ENCODE results near the gene SAFB.

DNA sequence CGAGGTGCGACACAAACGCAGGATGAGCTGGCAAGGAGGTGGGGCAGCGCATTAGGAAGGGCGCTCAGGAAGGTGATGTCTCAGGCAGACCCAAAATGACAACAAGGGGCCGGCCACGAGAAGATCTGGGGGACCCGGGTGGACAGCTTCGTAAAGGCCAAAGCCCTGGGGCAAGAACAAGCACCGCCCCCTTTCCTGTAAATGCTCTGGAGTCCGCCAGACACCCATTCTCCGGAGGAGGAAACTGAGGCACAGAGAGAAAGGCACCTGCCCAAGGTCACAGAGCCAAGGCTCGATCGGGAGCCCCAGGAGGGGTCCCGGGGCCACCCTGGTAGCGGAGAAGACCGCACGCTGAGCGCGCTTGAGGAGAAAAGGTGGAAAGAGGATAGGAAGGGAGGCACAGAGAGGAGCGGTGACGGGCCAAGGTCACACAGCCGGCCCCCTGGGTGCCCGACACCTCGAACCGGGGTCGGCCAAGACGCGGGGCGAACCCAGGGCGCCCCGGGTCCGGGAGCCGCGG is 878 bp upstream of the SAFB start:
- TF ChIP-seq, protein P1, sequence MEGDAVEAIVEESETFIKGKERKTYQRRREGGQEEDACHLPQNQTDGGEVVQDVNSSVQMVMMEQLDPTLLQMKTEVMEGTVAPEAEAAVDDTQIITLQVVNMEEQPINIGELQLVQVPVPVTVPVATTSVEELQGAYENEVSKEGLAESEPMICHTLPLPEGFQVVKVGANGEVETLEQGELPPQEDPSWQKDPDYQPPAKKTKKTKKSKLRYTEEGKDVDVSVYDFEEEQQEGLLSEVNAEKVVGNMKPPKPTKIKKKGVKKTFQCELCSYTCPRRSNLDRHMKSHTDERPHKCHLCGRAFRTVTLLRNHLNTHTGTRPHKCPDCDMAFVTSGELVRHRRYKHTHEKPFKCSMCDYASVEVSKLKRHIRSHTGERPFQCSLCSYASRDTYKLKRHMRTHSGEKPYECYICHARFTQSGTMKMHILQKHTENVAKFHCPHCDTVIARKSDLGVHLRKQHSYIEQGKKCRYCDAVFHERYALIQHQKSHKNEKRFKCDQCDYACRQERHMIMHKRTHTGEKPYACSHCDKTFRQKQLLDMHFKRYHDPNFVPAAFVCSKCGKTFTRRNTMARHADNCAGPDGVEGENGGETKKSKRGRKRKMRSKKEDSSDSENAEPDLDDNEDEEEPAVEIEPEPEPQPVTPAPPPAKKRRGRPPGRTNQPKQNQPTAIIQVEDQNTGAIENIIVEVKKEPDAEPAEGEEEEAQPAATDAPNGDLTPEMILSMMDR (IDR thresholded peaks at IDR 0.05) = no peak
- TF ChIP-seq POLR2AphosphoS5 (IDR thresholded peaks at IDR 0.05) (no peak), POLR2A (IDR thresholded peaks at IDR 0.05) (no peak), EP300 (IDR thresholded peaks at IDR 0.05) (no peak)

Data from gastroesophageal sphincter (tissue), 3 donors.